Astrocyte (in vitro differentiated cells and primary cell): Measurements from ENCODE around the gene LRP1B. TPM values are rescaled to one million over a fixed set of nuclear protein-coding genes. Genes with fewer than 3 reads are reported as not detected.

Experiments used
- DNase-seq: peaks from one replicate; pipeline ENCODE4 v3.0.0-alpha.2; 2010; ENCODE audit warnings: low read depth
- FAIRE-seq: peaks from 2 replicates; lab custom pipeline; 2011; peaks lifted over from hg19 to GRCh38; lab: Jason Lieb, UNC
- H2AFZ ChIP-seq: 2 replicates; pipeline ENCODE4 v1.6.0; 2012; ENCODE audit warnings: low read depth, low read length, inconsistent platforms
- H3K27ac ChIP-seq: 2 replicates; pipeline ENCODE4 v1.5.1; 2011; ENCODE audit warnings: low read depth, low read length, inconsistent platforms
- H3K27me3 ChIP-seq: 2 replicates; pipeline ENCODE4 v1.6.0; 2011; ENCODE audit warnings: low read length, inconsistent platforms; ENCODE audit not compliant: insufficient read depth
- H3K36me3 ChIP-seq: 2 replicates; pipeline ENCODE4 v1.5.1; 2011; ENCODE audit warnings: low read length, inconsistent platforms; ENCODE audit not compliant: insufficient read depth
- H3K4me1 ChIP-seq: 2 replicates; pipeline ENCODE4 v1.5.1; 2011; ENCODE audit warnings: low read length, inconsistent platforms; ENCODE audit not compliant: insufficient read depth
- H3K4me2 ChIP-seq: 2 replicates; pipeline ENCODE4 v1.6.0; 2012; ENCODE audit warnings: low read length, inconsistent platforms
- H3K4me3 ChIP-seq: 2 replicates; pipeline ENCODE4 v1.5.1; 2011; ENCODE audit warnings: low read depth, mild to moderate bottlenecking, low read length, inconsistent platforms; ENCODE audit not compliant: insufficient read depth
- H3K79me2 ChIP-seq: 2 replicates; pipeline ENCODE4 v1.6.0; 2012; ENCODE audit warnings: mild to moderate bottlenecking, low read length, inconsistent platforms; ENCODE audit not compliant: insufficient read depth
- H3K9ac ChIP-seq: 2 replicates; pipeline ENCODE4 v1.6.0; 2012; ENCODE audit warnings: mild to moderate bottlenecking, low read length, inconsistent platforms
- H3K9me3 ChIP-seq: 2 replicates; pipeline ENCODE4 v1.5.1; 2012; ENCODE audit warnings: low read depth, mild to moderate bottlenecking, low read length, inconsistent platforms; ENCODE audit not compliant: insufficient read depth
- H4K20me1 ChIP-seq: 2 replicates; pipeline ENCODE4 v1.6.0; 2012; ENCODE audit warnings: low read length, inconsistent platforms; ENCODE audit not compliant: insufficient read depth
- H3K27ac Mint-ChIP-seq: one replicate; pipeline ENCODE4 v1.8.0; 2021; ENCODE audit warnings: mild to moderate bottlenecking, mixed read lengths; ENCODE audit not compliant: unreplicated experiment
- H3K27me3 Mint-ChIP-seq: one replicate; pipeline ENCODE4 v1.8.0; 2021; ENCODE audit warnings: low read depth, mixed read lengths; ENCODE audit not compliant: unreplicated experiment
- H3K36me3 Mint-ChIP-seq: one replicate; pipeline ENCODE4 v1.8.0; 2021; ENCODE audit warnings: low read depth, mixed read lengths; ENCODE audit not compliant: unreplicated experiment
- H3K4me1 Mint-ChIP-seq: one replicate; pipeline ENCODE4 v1.8.0; 2021; ENCODE audit warnings: low read depth, mixed read lengths; ENCODE audit not compliant: unreplicated experiment
- H3K4me3 Mint-ChIP-seq: one replicate; pipeline ENCODE4 v1.8.0; 2021; ENCODE audit warnings: mild to moderate bottlenecking, moderate library complexity, mixed read lengths; ENCODE audit not compliant: unreplicated experiment
- H3K9me3 Mint-ChIP-seq: one replicate; pipeline ENCODE4 v1.8.0; 2021; ENCODE audit warnings: mild to moderate bottlenecking, mixed read lengths; ENCODE audit not compliant: unreplicated experiment
- EZH2 ChIP-seq: IDR thresholded peaks from 2 replicates; pipeline ENCODE4 v1.6.1; 2012; ENCODE audit warnings: mild to moderate bottlenecking, low read length, inconsistent platforms; ENCODE audit not compliant: insufficient read depth
- total RNA-seq: library from RNA; stranded (reverse); gene quantifications from 2 replicates; pipeline ENCODE4 v1.2.1, GENCODE V29; 2021
- TF ChIP-seq, protein P1 (sequence below): IDR thresholded peaks from 2 replicates; pipeline ENCODE4 v1.5.1; 2011; ENCODE audit warnings: low read depth, mild to moderate bottlenecking, inconsistent platforms, low read length, moderate library complexity; ENCODE audit not compliant: insufficient read depth

Gene LRP1B
- total RNA-seq, 1 donor from 2014 or later: 1.5 TPM

DNA sequence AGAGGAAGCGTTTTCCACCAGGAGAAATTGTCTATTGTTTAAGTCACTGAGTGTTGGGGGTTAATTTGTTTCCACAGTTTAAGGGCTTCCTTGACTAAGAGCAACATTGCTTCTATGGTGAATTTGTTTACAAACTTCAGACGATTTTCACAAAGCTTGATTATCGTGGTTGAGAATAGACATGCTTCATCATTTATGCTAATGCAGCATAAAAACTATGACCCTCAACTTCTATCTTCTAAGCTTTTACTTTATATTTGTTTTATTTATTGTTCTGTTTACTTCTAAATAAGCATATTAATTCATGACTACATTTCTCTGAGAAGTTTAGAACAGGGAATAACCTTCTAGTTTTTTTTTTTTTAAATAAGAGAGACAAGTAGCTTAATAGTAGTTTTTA lies 483.5 kb downstream of the LRP1B start:
- no peaks in the 10 kb centered on the region for H3K4me1 Mint-ChIP-seq
- FAIRE-seq (no peak), DNase-seq (no peak)
- H3K9me3 Mint-ChIP-seq: no peaks in the 10 kb centered on the region
- no peaks in the 10 kb centered on the region for H3K36me3 ChIP-seq
- H3K9me3 ChIP-seq: no peaks in the 10 kb centered on the region
- H3K27ac Mint-ChIP-seq: no peak overlapping the region
- H3K27me3 ChIP-seq: no peaks in the 10 kb centered on the region
- no peak overlapping the region for H3K4me3 Mint-ChIP-seq
- no peaks in the 10 kb centered on the region for H3K4me1 ChIP-seq
- no peak overlapping the region for H3K4me3 ChIP-seq
- H3K9ac ChIP-seq: no peak overlapping the region
- H4K20me1 ChIP-seq: no peaks in the 10 kb centered on the region
- H2AFZ ChIP-seq: no peak overlapping the region
- H3K27me3 Mint-ChIP-seq: no peaks in the 10 kb centered on the region
- H3K27ac ChIP-seq: no peak overlapping the region
- no peaks in the 10 kb centered on the region for H3K79me2 ChIP-seq
- H3K4me2 ChIP-seq: no peak overlapping the region
- H3K36me3 Mint-ChIP-seq: no peaks in the 10 kb centered on the region
- TF ChIP-seq, protein P1, sequence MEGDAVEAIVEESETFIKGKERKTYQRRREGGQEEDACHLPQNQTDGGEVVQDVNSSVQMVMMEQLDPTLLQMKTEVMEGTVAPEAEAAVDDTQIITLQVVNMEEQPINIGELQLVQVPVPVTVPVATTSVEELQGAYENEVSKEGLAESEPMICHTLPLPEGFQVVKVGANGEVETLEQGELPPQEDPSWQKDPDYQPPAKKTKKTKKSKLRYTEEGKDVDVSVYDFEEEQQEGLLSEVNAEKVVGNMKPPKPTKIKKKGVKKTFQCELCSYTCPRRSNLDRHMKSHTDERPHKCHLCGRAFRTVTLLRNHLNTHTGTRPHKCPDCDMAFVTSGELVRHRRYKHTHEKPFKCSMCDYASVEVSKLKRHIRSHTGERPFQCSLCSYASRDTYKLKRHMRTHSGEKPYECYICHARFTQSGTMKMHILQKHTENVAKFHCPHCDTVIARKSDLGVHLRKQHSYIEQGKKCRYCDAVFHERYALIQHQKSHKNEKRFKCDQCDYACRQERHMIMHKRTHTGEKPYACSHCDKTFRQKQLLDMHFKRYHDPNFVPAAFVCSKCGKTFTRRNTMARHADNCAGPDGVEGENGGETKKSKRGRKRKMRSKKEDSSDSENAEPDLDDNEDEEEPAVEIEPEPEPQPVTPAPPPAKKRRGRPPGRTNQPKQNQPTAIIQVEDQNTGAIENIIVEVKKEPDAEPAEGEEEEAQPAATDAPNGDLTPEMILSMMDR: no peak
- TF ChIP-seq EZH2: no peak

- no peak overlapping the region for H3K27ac Mint-ChIP-seq
- H3K36me3 ChIP-seq: no peaks in the 10 kb centered on the region
- no peaks in the 10 kb centered on the region for H3K9me3 Mint-ChIP-seq
- H3K4me1 Mint-ChIP-seq: peaks cover 7% of the 10 kb centered on the region
- H3K79me2 ChIP-seq: no peaks in the 10 kb centered on the region
- DNase-seq (peak; percentile 13), FAIRE-seq (no peak)
- no peak overlapping the region for H3K27ac ChIP-seq
- no peak overlapping the region for H3K4me3 Mint-ChIP-seq
- H3K4me3 ChIP-seq: no peak overlapping the region
- no peaks in the 10 kb centered on the region for H3K27me3 Mint-ChIP-seq
- H3K36me3 Mint-ChIP-seq: no peaks in the 10 kb centered on the region
- no peak overlapping the region for H2AFZ ChIP-seq
- H3K4me1 ChIP-seq: no peaks in the 10 kb centered on the region
- no peaks in the 10 kb centered on the region for H3K9me3 ChIP-seq
- no peak for TF ChIP-seq EZH2
- TF ChIP-seq, protein P1: no peak
- no peak overlapping the region for H3K4me2 ChIP-seq
- no peaks in the 10 kb centered on the region for H4K20me1 ChIP-seq
- H3K27me3 ChIP-seq: no peaks in the 10 kb centered on the region
- no peak overlapping the region for H3K9ac ChIP-seq
These were observed 489.4 kb downstream of the LRP1B start for GRCh38 chr2:141641462-141641861.

DNA sequence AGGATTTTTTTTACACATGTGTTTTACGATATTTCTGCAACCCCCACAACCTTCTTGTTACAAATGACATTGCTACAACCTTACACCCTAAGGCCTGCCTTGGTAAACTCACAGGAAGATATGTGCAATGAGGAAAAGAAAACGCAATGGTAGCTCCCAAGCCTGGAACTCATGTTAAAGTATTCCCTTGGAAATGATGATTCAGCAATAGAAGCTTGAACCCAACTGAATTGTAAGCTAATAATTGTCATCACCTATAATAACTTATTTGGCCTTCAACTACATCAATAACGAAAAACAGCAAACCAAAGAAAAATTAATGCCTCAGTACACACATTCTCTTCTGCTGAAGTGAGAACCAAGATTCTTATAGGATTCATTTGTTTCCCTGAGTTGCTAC lies 491.0 kb downstream of the LRP1B start:
- H3K9me3 ChIP-seq: no peaks in the 10 kb centered on the region
- Mint-ChIP-seq H3K9me3 (no peaks in the 10 kb centered on the region), H3K4me1 (peaks cover 7% of the 10 kb centered on the region), H3K27me3 (no peaks in the 10 kb centered on the region), H3K4me3 (no peak overlapping the region), H3K27ac (no peak overlapping the region), H3K36me3 (no peaks in the 10 kb centered on the region)
- H3K4me1 ChIP-seq: no peaks in the 10 kb centered on the region
- no peak overlapping the region for H3K4me2 ChIP-seq
- H4K20me1 ChIP-seq: no peaks in the 10 kb centered on the region
- H3K36me3 ChIP-seq: no peaks in the 10 kb centered on the region
- FAIRE-seq (no peak), DNase-seq (no peak)
- no peak overlapping the region for H3K9ac ChIP-seq
- no peak overlapping the region for H3K27ac ChIP-seq
- no peak overlapping the region for H3K4me3 ChIP-seq
- H3K27me3 ChIP-seq: no peaks in the 10 kb centered on the region
- no peaks in the 10 kb centered on the region for H3K79me2 ChIP-seq
- no peak overlapping the region for H2AFZ ChIP-seq
- TF ChIP-seq, protein P1: no peak
- no peak for TF ChIP-seq EZH2
